Esophagus squamous epithelium (tissue), 5 donors: ENCODE measurements around the gene SLC43A2. TPM values are rescaled to one million over a fixed set of nuclear protein-coding genes. Genes with fewer than 3 reads are reported as not detected.

ENCODE experiments used
- DNase-seq: peaks from one replicate; lab custom pipeline; 2025; lab: John Stamatoyannopoulos, UW
- H3K27ac ChIP-seq, 4 donors: fragments of 200-600 bp; sonication (generic); one replicate each; pipeline ENCODE4 v1.5.1; 2016 to 2019; ENCODE audit warnings: mild to moderate bottlenecking in 1 of 4
- H3K27me3 ChIP-seq, 4 donors: fragments of 200-600 bp; sonication (generic); 1 replicate in 3 of 4; 2 replicates in 1 of 4; pipeline versions ENCODE4 v1.5.1 to v1.6.0; 2017 to 2021; ENCODE audit warnings: antibody characterized with exemption in 1 of 4
- H3K36me3 ChIP-seq, 3 donors: fragments of 200-600 bp; sonication (generic); one replicate each; pipeline ENCODE4 v1.5.1; 2016 to 2019
- H3K4me1 ChIP-seq, 3 donors: fragments of 200-600 bp; sonication (generic); one replicate each; pipeline ENCODE4 v1.5.1; 2017 to 2019
- H3K4me3 ChIP-seq, 4 donors: fragments of 200-600 bp; sonication (generic); 1 replicate in 3 of 4; 2 replicates in 1 of 4; pipeline ENCODE4 v1.5.1; 2016 to 2019; ENCODE audit warnings: mild to moderate bottlenecking in 2 of 4, moderate library complexity in 1 of 4
- H3K9me3 ChIP-seq, 3 donors: fragments of 200-600 bp; sonication (generic); one replicate each; pipeline ENCODE4 v1.5.1; 2016 to 2019
- CTCF ChIP-seq, 6 experiments: fragments of 450-650 bp in 4 of 6; fragments of 200-600 bp in 2 of 6; sonication (generic) in 2 of 6; IDR thresholded peaks; one replicate each; pipeline ENCODE4 v1.5.1; 2016 to 2019; ENCODE audit warnings: antibody characterized with exemption in 6 of 6, mild to moderate bottlenecking in 4 of 6, moderate library complexity in 4 of 6
- POLR2A ChIP-seq, 4 donors: fragments of 450-650 bp; IDR thresholded peaks; one replicate each; pipeline ENCODE4 v1.6.1; 2017; ENCODE audit warnings: antibody characterized with exemption in 4 of 4, mild to moderate bottlenecking in 4 of 4, moderate library complexity in 3 of 4
- WGBS, 2 donors: methylation state at CpG; one replicate each; pipeline ENCODE4 v1.1.5; 2018; 5-methylcytosine and 5-hydroxymethylcytosine counted together
- intact Hi-C: fragments of 100-400 bp; cut with DNase I; formaldehyde crosslinking; loops from one replicate; pipeline ENCODE4 v1.15.0; 2022
- total RNA-seq, 4 donors: library from RNA; depleted of rRNA; stranded (reverse); fragments of >200 nt; gene quantifications; one replicate each; pipeline ENCODE4 v1.1.0, GENCODE V29; 2016
- donor health status: DM: yes; HTN: yes; CAD: no.

The SLC43A2 gene
- total RNA-seq, 4 donors from 2014 or later, result 2.5 to 12.4 (median 5.3) TPM

- TF ChIP-seq CTCF (IDR thresholded peaks at IDR 0.05) (peak in 5 of 6 experiments; percentile 6 to 50 (median 22)), POLR2A (IDR thresholded peaks at IDR 0.05) (no peak)
- no peak for DNase-seq
- no peaks in the 10 kb centered on the region for H3K27me3 ChIP-seq
- H3K4me3 ChIP-seq, result peak overlapping the region; percentile 26 to 74 (median 48)
- peak overlapping the region; percentile 3 to 87 (median 70) for H3K27ac ChIP-seq
- peaks cover 20 to 65% (median 30%) of the 10 kb centered on the region in 3 donors for H3K4me1 ChIP-seq
- no CpG with 5 or more reads among the region's 90 CpGs for WGBS, 2 donors
- peaks cover 0 to 8% (median 0%) of the 10 kb centered on the region in 3 donors for H3K36me3 ChIP-seq
- no peaks in the 10 kb centered on the region for H3K9me3 ChIP-seq
- intact Hi-C loops, result no loop called here
Measured at GRCh38 chr17:1643293-1643998, 14.8 kb upstream of the SLC43A2 start.

GRCh38 chr17:1641065-1641403, 12.4 kb upstream of the SLC43A2 start:
- no peaks in the 10 kb centered on the region for H3K27me3 ChIP-seq
- 59 to 71% methylated on average over 10 to 11 of the region's 12 CpGs for WGBS, 2 donors

GRCh38 chr17:1640329-1641064, 11.9 kb upstream of the SLC43A2 start:
- intact Hi-C loops, result no loop called here
- WGBS, 2 donors, result 56 to 68% methylated on average over 11 to 16 of the region's 23 CpGs
- Histone ChIP-seq H3K4me1 (peaks cover 7 to 35% (median 10%) of the 10 kb centered on the region in 3 donors), H3K36me3 (peaks cover 0 to 9% (median 0%) of the 10 kb centered on the region in 3 donors), H3K4me3 (no peak overlapping the region), H3K9me3 (no peaks in the 10 kb centered on the region), H3K27ac (no peak overlapping the region), H3K27me3 (no peaks in the 10 kb centered on the region)
- TF ChIP-seq CTCF (IDR thresholded peaks at IDR 0.05) (no peak), POLR2A (IDR thresholded peaks at IDR 0.05) (no peak)
- no peak for DNase-seq

More at GRCh38 chr17:1641065-1641403, 12.4 kb upstream of the SLC43A2 start:
- DNase-seq, result no peak
- no peak overlapping the region for H3K4me3 ChIP-seq
- TF ChIP-seq CTCF (IDR thresholded peaks at IDR 0.05), result no peak
- no peak for TF ChIP-seq POLR2A (IDR thresholded peaks at IDR 0.05)
- no peak overlapping the region for H3K27ac ChIP-seq
- peaks cover 0 to 9% (median 0%) of the 10 kb centered on the region in 3 donors for H3K36me3 ChIP-seq
- peaks cover 7 to 40% (median 13%) of the 10 kb centered on the region in 3 donors for H3K4me1 ChIP-seq
- intact Hi-C loops, result no loop called here
- H3K9me3 ChIP-seq, result no peaks in the 10 kb centered on the region

GRCh38 chr17:1639549-1640180, 11.0 kb upstream of the SLC43A2 start:
- peaks cover 7 to 27% (median 10%) of the 10 kb centered on the region in 3 donors for H3K4me1 ChIP-seq
- H3K27me3 ChIP-seq, result no peaks in the 10 kb centered on the region
- H3K4me3 ChIP-seq, result no peak overlapping the region
- WGBS, 2 donors, result 61 to 80% methylated on average over 1 to 7 of the region's 11 CpGs
- no peaks in the 10 kb centered on the region for H3K9me3 ChIP-seq
- intact Hi-C loops, result no loop called here
- H3K27ac ChIP-seq, result no peak overlapping the region
- no peak for TF ChIP-seq POLR2A (IDR thresholded peaks at IDR 0.05)
- TF ChIP-seq CTCF (IDR thresholded peaks at IDR 0.05), result no peak
- no peak for DNase-seq
- H3K36me3 ChIP-seq, result peaks cover 0 to 17% (median 0%) of the 10 kb centered on the region in 3 donors
